Right ventricle myocardium inferior (tissue), 1 donor: ENCODE measurements around the gene S100PBP. TPM values are rescaled to one million over a fixed set of nuclear protein-coding genes. Genes with fewer than 3 reads are reported as not detected.
"Not testable (repeated sequence)": the region's sequence is repeated elsewhere in the genome, so short reads cannot be mapped to it uniquely, and the experiment has no call there.

Source experiments
- ATAC-seq: fragments of 200-7000 bp; cut with Tn5 transposase; one replicate; pipeline ENCODE4 v1.9.1; 2020; ENCODE audit warnings: mild to moderate bottlenecking, moderate library complexity
- DNase-seq: peaks from one replicate; pipeline ENCODE4 v3.0.0; 2021; ENCODE audit errors: missing footprints
- intact Hi-C: fragments of 100-400 bp; cut with DNase I; formaldehyde crosslinking; loops from one replicate; pipeline ENCODE4 v1.11.0; 2022
- total RNA-seq: library from RNA; stranded (reverse); fragmentation: NEBNext Ultra II Directional; extraction: Animal tissue kit (Norgen Biotek cat#: 25700); gene quantifications from one replicate; pipeline ENCODE4 v1.2.1, GENCODE V29; 2021
- donor health status: DM: no; HTN: yes; CAD: no; lungs with severe emphysema.

The S100PBP gene
- total RNA-seq, 1 donor from 2014 or later: 11.7 TPM

- DNase-seq (no peak), ATAC-seq (no peak)
- intact Hi-C loops: no loop called here
Observed at GRCh38 chr1:32780628-32781234, 36.7 kb upstream of the S100PBP start.

DNA sequence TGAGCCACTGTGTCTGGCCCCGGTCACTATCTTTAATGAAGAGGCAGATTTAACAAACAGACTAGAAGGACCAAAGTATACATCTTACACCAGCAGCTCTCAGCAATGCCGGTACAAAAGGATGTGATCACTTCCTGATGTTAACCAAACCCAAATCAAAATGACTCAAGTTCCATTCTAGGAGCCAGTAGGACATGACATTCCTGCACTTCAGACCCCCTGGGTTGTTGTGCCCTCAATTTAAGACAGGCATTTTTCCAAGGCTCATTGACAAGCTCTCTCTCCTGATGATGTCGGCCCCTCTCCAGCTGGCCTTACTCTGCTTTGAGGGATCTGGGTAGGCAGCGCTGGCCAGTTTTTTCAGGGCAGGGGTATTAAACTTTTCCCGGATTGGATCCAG lies 35.4 kb upstream of the S100PBP start:
- ATAC-seq (no peak), DNase-seq (no peak)
- intact Hi-C loops: no loop called here

DNA sequence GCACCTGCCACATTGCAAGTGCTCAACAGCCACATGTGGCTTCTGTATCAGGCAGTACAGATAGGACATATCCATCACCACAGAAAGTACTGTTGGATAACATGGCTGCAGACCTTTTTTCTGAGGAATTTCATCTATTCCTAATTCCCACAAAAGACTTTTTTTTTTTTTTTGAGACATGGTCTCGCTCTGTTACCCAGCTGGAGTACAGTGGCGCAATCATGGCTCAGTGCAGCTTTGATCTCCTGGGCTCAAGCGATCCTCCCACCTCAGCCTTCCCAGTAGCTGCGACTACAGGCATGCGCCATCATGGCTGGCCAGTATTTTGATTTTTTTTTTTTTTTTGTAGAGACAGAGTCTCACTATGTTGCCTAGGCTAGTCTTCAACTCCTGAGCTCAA lies 33.6 kb upstream of the S100PBP start:
- intact Hi-C loops: no loop called here
- no peak for DNase-seq
- no peak for ATAC-seq

GRCh38 chr1:32784817-32785216 lies 32.6 kb upstream of the S100PBP start:
- ATAC-seq: no peak
- no peak for DNase-seq
- intact Hi-C loops: no loop called here

DNA sequence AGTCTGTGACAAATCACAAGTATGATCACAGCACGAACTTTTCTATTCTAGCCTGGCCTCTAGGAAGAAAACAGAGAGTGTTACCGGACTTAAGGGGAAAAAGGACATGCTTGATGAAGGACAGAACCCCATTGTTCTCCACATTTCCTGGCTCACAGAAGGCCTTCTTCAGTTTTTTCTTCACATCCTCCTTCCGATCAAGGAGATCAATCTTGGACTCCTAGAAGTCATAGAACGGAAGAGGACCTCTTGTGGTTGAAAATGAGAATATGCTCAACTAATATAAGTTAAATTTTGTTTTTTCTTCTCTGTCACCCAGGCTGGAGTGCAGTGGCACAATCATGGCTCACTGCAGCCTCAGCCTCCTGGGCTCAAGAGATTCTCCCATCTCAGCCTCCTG lies 30.6 kb upstream of the S100PBP start:
- no peak for ATAC-seq
- DNase-seq: no peak
- intact Hi-C loops: no loop called here

GRCh38 chr1:32789356-32789755 lies 28.1 kb upstream of the S100PBP start:
- DNase-seq, intact Hi-C loops, ATAC-seq: not testable (repeated sequence)

GRCh38 chr1:32791881-32792280 lies 25.6 kb upstream of the S100PBP start:
- ATAC-seq (no peak), DNase-seq (no peak)
- intact Hi-C loops: no loop called here

GRCh38 chr1:32795763-32796162 lies 21.7 kb upstream of the S100PBP start:
- intact Hi-C loops, DNase-seq, ATAC-seq: not testable (repeated sequence)

GRCh38 chr1:32797456-32797855 lies 20.0 kb upstream of the S100PBP start:
- ATAC-seq: no peak
- intact Hi-C loops: no loop called here
- DNase-seq: no peak

DNA sequence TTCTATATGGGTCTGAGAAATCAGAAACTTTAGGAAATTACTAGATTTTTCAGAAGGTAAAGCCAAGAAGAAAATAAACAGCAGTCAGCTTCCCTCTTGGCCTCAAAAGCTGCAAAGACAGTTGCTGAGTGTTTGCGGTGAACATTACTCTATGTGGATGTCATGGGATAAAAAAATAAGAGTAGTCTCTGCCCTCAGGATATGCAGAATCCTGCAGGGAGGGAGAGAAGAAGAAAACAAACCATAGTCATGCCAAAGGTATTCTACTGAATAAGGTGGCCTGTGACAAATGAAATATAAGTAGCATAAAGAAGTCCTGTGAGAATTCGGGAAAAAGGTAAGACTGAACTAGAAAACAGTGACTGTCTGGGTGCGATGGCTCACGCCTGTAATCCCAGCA lies 19.3 kb upstream of the S100PBP start:
- intact Hi-C loops: no loop called here
- DNase-seq (no peak), ATAC-seq (no peak)

DNA sequence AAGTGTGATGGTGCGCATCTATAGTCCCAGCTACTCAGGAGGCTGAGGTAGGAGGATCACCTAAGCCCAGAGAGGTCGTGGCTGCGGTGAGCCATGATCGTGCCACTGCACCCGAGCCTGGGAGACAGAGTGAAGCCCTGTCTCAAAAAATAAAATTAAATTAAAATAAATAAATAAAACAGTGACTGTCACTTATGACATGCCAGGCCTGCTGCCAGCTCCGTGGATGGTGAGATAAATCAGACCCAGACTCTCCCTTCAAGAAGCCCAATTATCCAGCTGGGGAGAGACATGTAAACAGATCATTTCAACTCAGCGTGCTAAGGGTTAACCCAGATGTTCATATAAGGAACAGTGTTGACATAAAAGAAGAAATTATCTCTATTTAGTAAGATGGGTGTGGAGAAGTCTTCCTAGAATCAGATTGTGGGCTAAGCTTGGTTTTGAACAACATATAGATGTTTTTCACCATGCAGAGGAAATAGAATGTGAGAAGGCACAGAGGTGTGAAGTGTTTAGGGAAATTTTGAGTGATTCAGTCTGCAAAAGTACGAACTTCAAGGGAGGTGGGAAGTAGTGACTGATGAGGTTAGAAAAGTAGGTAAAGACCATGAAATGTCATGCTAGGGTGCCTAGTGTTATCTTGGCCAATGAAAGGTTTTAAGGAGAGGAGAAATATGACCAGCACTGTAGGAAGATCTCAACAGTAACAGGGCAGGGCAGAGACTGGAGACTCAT lies 18.6 kb upstream of the S100PBP start:
- DNase-seq (no peak), ATAC-seq (no peak)
- intact Hi-C loops: no loop called here

GRCh38 chr1:32801096-32801715 lies 16.2 kb upstream of the S100PBP start:
- intact Hi-C loops: no loop called here
- DNase-seq (no peak), ATAC-seq (no peak)

- ATAC-seq, DNase-seq, intact Hi-C loops: not testable (repeated sequence)
Observed at GRCh38 chr1:32804460-32804859, 13.0 kb upstream of the S100PBP start.

DNA sequence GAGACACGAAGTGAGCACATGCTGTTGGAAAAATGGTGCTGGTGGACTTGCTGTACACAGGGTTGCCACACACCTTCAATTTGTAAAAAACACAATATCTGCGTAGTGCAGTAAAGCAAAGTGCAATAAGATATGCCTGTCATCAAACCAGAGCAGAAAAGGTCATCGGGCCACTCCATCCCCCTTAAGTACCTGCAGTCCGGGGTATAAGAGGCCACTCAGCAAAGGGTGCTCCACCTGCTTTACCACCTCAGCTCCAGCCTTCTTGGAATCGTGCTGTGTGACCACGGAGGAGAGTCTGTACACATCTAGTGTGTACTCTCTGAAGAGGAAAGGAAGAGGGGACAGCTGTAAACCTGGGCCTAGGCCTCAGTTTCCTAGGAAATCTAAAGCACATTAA lies 11.2 kb upstream of the S100PBP start:
- ATAC-seq (peak; percentile 26), DNase-seq (no peak)
- intact Hi-C loops: no loop called here

DNA sequence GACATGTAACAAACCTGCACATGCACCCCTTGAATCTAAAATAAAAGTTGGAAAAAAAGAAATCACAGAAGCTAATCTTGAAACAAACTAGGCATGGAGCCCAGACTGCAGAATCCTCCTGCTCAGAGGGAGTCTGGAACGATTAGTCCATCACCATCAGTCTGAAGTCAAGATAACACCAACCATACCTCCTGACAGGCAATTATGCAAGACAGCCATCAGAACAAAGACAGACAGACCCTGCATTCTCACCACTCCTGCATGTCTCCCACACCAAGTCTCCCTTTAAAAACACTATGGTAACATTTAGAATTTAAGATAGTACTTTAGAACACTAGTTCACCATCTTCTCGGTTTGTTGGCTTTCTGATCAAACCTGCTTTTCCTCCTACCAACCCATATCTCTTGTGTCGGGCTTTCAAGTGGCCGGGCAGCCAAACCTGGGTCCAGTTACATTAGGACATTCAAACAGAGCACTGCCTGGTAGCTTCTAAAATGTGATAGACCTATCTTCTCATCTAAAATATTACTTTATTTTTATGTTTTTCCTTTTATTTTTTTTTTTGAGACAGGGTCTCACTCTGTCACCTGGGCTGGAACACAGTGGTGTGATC lies 10.4 kb upstream of the S100PBP start:
- ATAC-seq: no peak

DNA sequence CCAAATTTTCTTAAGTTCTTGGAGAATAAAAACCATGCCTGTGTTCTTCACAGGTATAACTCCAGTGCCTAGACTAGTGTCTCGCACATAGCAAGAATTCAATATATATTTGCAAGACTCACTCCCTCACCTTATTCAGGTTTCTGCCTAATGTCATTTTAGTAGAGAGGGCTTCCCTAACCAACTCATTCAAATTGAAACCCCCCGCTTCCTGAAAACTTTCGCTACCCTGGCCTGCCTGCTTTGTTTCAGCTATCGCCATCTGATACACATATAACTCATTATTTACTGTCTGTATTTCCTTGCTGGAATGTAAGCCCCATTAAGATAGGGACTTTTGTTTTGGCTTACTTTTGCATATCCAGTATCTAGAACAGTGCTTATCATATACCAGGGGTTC lies 8.9 kb upstream of the S100PBP start:
- DNase-seq (no peak), ATAC-seq (no peak)
- intact Hi-C loops: no loop called here

More for the DNA sequence above, 10.4 kb upstream of the S100PBP start:
- intact Hi-C loops: no loop called here
- DNase-seq: no peak

DNA sequence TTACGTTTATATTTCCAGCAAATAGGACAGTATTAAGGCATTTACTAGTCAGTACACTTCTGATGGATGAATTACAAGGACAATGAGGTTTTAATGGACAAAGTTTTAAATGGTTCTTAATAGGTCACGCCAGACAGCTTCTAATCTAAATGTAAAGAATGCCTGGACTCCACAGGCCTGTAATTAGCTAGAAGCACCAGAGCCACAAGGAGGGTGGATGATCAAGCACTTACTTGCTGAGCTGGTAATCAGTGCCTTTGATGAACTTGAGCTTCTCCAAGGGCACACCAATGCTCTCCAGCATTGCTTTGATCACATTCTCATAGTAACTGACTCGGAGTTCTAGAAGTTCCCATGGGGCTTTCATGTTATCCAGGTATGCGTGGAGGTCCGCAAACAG lies 7.1 kb upstream of the S100PBP start:
- no peak for DNase-seq
- no peak for ATAC-seq
- intact Hi-C loops: no loop called here

DNA sequence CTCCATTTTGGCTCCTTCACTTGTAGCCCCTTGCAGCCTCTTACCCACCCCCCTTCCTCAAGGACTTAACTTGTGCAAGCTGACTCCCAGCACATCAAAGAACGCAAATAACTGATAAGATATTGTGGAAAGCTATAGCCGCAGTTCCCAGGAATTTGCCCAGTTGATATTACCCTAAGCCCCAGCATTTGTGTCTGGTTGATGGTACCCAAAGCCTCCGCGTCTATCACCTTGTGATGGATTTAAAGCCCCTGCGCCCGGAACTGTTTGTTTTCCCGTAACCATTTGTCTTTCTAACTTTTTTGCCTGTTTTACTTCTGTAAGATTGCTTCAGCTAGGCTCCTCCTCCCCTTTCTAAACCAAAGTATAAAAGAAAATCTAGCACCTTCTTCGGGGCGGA lies 6.2 kb upstream of the S100PBP start:
- DNase-seq (no peak), ATAC-seq (no peak)
- intact Hi-C loops: no loop called here

- intact Hi-C loops: no loop called here
- DNase-seq (no peak), ATAC-seq (no peak)
Observed at GRCh38 chr1:32811917-32812316, 5.5 kb upstream of the S100PBP start.
